Dermis microvascular lymphatic vessel endothelial cell (primary cell): ENCODE results near the gene GLIS1. TPM values are rescaled to one million over a fixed set of nuclear protein-coding genes. Genes with fewer than 3 reads are reported as not detected.

ENCODE experiments used
- DNase-seq, 2 donors: peaks; one replicate each; pipeline versions ENCODE4 v3.0.0 to v3.0.0-alpha.2; 2010; ENCODE audit warnings: low read depth in 2 of 2
- total RNA-seq: library from RNA; depleted of rRNA; stranded (reverse); fragments of >200 nt; gene quantifications from 2 replicates; pipeline ENCODE4 v1.2.1, GENCODE V29; 2014

The GLIS1 gene
- total RNA-seq, 1 donor from 2014 or later: not detected

DNA sequence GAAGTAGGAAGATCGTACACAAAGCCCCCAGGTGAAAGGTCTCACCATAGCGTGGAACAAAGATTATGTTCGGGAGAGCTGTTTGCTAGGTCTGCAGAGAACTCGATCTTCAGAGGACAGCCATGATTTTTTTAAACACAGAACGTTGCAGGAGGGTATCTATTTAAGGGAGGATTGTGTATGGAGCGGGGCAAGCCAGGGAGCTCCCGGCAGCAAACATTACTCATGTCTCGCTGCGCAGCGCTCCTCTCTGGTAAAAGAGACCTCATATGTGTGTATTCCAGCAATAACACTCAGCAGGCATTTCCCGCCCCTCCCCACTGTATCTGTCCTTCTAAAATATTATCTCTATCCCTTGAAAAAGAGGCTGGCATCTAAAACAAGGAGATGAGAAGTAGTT, 2.7 kb downstream of the GLIS1 start:
- no peak for DNase-seq

DNA sequence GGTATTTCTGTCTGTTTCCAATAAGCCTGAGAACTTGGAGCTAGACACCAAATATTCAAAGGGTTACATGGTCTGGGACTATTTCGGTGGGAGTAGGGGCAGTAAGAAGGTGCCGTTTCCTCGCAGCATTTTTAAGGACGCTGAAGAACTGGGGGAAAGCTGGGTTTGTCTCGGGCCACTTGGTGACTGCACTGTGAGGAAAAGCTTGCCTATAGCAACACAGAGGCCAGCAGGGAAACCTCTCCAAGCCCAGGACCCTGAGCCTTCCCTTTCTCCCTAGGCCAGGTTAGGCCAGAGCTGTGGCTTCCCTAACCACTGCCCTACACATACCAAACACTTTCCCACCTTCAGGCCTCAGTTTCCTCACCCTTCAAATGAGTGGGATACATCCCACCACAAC, 3.3 kb downstream of the GLIS1 start:
- DNase-seq: no peak

DNA sequence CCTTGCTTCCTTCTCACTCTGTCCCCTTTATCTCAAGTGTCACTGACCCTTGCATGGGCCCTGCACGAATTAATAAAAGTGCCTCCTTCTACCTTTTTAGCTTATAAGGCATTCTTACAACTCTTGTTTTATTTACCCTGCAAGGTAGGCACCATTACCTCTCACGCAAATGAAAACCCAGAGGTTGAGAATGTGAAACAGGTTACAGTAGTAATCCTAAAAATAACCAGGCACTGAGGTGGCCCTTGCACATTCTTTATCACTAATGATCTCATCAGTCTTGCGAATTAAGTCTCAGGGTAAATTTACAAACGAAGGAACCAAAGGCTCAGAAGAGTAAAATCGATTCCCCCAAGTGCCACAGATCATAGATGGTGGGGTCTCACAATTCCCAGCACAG, 3.7 kb downstream of the GLIS1 start:
- no peak for DNase-seq

DNA sequence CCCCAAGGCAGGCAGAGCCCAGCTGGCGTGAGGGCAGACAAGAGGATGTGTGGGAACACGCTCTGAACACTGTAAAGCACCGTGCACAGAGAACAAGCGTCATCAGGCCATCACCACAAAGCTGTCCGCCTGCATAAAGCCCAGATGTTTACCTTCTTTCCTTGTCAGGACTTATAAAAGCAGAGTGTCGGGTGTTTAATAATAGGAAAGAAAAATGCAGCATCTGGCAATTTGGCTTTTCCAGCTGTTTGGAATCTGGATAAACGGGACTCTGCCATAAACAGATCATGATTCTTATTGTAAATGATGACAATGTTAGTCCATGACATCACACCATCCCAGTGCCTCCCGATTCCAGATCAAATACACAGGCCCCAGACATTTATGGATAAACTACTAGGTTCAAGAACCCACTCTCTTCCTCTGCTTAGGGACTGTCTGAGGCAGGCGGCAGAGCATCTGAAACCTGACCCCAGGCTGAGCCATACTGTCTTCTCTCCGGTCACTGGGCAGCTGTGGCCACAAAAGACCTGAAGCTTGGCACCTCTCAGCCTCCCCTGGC, 4.2 kb downstream of the GLIS1 start:
- DNase-seq: no peak

DNA sequence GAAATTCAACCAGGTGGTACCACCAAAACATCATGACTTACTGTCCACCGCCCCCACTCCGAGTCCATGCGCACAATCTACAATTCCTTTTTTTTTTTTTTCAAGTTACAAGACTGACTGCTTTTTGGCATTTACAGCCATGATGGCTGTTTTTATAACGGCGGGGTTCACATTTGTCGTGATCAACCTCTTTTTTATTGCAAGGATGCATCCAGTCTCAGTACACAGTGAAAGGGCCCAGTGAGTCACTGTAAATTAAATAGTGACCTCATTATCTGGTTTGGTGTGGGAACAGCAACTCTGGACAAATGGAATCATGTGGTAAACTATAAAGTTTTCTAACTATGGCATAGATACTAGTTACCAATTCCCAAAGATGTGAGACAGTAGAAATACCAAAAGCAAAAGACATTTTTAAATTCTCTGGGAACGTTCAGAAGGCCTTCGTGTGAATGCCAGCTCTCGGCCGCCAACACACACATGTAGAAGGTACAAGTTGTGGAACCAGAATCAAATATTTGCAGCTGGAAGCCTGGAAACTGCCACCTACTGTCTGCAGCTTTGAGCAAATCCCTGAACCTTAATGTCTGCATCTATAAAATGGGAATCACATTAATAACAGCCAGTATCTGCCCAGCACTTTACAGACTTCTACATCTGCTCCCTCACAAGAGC, 4.9 kb downstream of the GLIS1 start:
- DNase-seq: no peak

DNA sequence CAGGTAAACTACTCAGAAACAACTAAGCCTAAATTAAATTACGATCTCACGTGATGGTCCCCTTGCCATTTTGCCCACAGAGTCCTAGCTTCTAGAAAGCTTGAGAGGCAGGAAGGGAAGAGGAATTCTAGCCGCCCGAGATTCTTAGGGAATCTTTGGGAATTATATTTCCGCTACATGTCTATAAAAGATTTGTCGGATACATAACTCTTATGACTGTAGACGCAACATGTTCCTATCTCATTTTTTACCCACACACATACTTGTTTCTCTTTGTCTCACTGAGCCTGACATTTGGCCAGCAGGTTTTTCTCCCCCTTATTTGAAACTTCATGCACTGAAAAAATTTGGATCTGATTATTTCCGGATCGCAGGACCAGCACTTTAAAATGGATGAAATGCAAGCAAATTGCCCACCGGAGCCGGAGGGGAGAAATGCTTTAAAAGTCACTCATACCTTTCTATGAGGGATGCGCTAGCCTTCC, 5.5 kb downstream of the GLIS1 start:
- DNase-seq: no peak

DNA sequence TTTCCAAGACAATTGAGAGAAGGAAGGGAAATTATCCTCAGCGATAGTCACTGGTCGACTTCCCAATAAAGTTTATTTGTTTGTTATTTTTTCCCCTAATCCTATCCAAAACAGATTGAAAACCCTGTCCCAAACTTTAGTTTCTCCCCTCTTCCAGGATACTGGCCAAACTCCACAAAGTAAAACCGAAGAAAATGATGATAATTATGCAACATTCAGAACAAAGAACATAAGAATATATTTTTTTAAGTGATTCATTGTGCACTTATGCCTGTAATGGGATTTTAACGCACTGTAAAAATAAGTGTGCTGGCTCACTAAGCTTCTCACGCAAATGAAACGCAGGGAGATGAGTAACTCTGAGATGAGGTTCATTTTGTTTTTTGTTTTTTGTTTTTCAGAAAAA, 6.0 kb downstream of the GLIS1 start:
- DNase-seq: no peak

DNA sequence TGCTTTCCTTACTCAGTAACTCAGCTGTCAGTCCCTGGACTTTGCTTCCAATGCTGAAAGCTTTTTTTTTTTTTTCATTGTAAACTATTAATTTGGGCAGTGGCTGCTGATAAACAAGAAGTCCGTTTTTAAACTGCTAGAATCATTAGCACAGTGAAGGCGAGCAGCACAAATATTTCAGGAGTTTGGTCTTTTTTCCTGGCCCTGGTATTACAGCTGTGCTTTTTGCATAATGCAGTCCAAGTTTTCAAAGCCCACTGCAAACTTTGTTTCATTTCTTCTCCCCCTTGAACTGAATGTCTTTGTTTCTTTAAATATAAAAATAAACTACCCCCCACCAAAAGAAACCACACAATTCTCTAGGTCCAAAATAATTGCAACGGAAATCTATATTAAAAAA, 6.6 kb downstream of the GLIS1 start:
- no peak for DNase-seq

DNA sequence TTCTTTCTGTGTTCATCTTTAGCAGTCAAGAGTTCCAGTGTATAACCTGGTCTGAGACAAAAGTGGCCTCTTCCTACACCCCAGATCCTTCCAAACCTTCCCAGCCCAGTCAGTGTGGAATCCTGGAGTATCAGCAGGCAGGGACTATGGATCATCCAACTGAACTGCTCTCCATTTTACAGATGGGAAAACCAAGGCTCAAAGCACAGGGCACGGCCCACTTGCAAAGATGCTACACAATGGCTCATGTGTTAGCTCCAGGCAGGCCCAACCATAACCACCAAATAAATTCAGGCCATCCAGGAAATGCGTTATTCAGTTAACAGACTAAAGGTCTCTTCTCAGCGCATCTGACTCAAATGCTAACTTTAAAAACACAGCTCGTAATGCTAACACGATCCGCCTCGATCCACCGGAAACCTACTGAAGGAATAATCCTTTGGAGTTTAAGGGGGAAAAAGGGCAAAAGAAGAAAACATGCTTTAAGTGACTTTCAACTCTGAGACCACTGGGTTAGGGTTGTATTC, 7.1 kb downstream of the GLIS1 start:
- DNase-seq: no peak

DNA sequence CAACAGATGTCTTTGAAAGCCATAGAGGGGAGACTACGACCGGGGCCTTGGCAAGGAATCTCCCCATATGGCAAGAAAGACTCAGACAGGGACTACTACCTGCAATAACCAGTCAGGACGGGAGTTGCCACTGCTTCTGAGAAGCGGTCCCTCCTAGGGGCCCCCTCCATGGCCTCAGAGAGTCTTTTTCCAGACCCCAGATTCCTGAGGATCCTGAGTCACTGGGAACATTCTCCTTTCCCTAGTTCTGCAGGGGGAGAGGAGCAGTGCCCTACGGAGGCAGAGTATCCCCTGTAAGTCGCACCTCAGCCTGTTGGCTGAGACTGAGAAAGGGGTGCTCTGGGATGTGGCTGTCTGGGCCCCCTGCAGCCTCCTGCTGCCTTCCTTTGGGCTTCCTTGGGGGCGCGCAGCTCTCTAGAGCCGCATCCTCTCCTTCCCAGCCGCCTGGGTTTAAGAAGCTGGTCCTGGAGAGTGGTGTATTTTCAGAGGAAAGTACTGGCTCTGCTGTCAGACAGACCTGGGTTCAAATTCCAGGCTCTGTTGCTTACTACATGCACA, 7.8 kb downstream of the GLIS1 start:
- DNase-seq: no peak

DNA sequence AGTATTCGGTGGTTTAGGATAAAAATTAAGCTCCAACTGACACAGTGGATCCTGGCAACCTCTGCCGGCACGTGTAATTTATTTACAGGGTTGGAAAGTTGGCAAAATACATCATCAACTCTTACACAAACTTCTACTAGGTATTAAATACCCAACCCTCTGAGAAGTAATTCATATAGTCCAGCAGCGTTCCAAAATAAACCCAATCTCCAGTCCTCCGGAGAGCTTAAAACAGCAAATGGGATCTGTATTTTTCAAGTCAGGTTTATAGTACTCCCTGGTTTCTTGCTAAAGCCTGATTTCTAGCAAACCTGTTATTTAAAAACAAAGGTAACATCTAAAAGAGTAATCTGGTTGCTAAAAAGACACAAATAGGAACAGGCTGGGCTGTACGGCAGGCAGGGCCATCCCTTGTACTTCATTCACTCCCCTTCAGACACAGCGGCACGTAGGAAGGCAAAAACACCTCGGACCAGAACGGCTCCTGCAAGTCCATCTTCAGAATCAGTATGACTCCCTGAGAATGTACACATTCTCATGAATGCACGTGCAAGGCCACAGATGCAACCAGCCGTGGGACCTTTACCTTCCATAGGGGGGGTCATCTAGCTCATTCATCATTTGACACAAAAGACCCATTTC, 8.6 kb downstream of the GLIS1 start:
- DNase-seq: no peak

DNA sequence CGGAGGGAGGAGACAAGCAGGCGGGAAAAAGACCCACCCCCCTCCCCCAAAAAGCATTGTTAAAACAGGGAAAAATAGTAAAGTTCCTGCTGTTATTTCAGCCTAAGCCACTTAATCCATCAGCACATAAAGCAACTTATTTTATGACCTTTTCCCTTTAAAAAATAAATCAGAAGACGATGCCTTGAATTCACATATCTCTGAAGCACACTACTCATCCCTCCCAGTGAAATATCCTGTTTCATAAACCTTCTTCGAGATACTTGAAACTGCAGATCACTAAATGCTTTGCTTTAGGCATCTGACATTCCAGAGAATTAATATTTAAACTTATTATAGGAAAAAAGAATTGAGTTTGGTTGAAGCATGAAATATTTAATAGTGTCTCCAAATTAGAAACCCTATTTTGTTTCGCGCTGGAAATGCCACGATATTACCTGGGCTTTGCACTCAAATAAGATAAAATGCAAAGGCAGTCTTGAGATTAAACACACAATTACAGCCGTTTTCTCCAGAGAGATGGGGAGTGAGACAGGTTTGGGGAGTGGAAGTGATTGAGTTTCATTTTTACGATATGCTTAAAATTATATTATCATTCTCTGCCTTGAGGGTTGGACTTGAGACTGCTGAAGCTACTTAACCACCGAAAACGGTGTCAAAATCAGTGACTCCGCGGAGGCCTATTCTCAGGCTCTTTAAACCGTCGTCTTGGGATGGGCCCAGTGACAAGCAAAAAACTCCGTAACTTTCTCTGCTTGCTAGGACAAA, 9.3 kb downstream of the GLIS1 start:
- DNase-seq: no peak

DNA sequence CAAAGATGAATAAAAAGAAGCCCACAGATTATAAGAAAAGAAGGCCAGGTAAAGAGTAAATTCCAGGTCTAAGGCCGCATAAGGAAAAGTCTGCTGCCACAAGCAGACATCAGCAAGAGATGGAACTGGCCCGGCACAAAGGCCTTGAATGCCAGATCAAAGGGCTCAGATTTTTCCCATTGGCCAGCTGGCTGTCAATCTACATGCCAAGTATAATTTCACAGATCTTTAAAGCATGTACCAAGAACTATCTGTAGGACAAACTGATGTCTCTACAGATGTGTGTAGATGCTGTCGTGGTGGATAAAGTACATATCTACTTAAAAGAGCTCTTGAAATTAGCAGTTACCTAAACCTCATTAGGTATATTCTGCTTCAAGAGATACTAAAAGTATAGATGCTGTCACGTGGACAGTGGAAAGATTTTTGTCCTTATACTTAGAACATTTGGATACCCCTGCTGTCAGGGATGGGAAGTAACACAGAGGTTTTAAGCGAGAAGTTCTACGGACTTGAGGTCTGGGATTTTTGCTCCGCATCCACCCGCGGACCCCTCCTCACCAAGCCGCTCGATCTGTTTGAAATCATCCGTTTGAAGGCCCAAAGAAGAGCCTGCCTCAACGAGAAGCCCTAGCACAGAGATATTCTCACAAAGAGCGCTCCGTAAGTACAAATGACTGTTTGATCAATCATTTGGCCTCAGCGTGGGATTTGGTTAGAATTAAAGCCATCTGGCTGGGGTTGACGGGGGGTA, 10.1 kb downstream of the GLIS1 start:
- DNase-seq: no peak

DNA sequence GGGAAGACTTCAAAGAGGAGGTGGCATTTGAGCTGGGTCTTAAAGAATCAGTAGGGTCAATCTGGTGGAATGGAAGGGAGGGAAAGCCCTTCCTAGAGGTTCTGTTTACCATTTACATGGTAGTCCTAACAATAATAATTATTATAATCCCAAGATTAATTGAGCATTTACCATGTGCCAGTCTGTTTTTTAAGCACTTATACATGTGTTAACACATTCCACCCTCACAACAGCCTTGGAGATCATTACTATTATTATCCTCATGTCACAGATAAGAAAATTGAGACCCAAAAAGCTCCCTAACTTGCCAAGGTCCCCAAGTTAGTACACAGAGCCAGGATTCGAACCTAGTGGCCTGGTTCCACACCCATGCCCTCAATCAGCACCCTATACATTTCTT, 10.8 kb downstream of the GLIS1 start:
- no peak for DNase-seq

DNA sequence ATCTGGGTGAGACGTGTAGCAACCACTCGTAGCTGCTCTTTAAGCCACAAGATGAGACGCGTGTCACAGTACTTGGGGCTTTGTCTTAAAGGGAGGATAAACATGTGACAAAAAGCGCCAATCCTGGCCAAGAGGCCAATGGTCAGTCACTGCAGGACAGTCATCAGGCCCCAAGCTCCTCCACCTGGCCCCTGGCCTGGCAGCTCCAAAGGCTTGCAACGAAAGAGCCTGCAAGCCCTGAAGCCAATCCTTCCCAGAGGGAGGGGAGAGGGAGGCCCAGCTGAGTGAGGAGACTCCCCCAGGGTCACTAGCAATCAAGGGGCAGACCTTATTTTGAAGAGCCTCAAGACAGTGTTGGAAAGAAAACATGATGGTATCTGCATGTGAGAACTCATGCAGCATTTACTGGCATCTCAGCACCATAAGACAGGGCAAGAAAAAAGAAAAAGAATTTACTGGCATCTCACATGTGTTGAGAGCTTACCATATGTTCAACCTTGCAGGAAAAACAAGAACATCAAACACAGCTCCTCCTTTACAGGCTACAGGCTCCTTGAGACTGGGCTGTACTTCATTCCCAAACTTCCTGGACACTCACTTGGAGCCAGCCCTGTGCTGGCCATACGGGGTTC, 11.4 kb downstream of the GLIS1 start:
- DNase-seq: no peak

DNA sequence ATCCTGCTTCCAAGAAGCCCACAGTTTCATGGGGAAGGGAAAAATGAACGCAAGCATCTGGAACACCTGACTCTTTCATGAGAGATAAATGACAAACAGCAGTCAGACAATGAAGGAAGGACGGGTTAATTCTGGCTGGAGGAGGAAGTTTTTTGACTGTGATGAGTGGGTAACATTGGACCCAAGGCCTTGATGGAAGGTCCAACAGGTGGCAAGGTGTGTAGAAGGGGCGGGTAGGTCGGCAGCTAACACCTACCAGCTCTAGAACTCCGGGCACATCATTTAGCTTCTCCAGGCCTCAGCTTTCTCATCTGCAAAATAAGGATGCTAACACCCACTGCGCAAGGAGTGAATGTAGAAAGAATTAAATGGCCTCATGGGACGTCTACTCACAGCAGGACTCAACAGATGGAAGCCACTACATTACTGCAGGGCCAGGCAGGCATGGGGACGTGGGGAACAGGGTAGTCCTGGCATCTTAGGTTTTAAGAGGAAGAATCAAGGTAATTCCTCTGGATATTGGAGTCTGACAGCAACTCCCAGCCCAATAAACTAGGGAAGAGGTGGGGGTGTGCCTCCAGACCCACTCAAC, 12.9 kb downstream of the GLIS1 start:
- DNase-seq: no peak

DNA sequence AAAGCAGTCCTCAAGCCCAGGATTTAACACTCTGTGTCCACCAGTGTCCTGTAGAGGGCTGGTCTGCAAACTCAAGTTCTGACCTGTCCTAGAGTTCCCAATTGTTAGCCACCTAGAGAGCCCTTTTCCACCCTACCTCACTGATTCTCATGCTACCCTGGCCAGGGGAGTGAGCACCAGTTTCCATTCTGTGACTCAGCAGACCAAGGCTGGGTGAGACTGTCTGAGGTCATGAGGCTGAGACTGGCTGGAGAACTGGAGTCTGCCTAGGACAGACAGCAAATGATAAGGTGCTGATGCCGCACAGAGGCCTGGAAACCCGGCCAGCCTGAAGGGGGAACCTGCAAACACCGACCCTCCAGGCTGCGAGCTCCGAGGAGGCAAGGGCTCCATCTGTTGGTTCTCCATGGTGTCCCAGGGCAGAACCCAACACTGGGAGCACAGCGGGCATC, 13.7 kb downstream of the GLIS1 start:
- no peak for DNase-seq

DNA sequence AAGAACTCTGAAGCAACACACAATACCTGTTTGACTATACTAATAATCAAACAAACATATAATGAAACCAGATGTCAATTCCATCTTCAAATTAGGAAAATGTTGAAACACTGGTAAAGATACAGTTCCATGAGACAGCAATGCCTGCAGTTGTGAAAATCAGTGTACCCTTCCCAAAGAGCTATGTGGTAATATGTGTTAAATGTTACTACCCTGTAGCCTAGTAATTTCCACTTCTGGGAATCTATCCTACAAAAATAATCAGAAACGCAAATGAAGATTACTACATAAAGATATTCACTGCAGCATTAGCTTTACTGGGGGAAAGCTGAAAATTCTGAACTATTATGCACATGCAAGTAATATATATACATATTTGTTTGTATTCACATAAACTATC, 16.9 kb downstream of the GLIS1 start:
- no peak for DNase-seq

DNA sequence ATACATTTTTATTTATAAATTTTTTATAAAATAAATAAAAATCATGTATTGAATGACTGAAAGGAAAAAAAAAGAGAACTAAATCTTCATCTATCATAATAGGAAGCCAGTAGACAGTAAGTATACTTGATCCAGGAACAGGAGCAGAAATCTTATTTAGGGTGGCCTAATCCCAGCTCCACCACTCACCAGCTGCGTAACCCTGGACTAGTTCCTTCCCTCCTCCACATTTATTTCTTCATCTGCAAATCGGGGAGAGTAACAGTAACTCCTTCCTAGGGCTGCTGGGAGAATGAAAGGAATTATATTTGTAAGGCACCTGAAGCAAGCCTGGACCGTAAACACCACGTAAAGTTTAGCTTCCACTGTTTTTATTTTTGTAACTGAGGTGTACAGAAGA, 17.9 kb downstream of the GLIS1 start:
- no peak for DNase-seq

DNA sequence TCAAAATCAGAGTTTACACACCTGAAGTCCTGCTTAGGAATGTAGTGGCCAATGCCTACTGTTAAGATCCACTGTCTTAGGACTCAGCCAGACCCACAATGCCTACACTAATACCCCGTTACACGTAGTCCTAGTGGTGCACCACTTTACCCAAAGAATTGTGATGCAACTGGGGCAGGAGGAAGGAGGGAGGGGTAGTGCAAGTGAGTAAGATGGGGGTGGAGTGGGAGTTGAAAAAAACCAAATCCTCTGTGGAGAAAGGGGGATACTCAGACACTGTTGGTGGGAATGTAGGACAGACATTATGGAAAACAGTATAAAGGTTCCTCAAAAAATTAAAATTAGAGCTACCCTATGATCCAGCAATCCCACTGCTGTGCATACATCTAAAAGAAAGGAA, 19.5 kb downstream of the GLIS1 start:
- no peak for DNase-seq
